ENCODE measurements around the gene MAPK8. TPM values are rescaled to one million over a fixed set of nuclear protein-coding genes. Genes with fewer than 3 reads are reported as not detected.
A peak's percentile ranks its signal among the peaks of the same experiment; 100 is the strongest.

The MAPK8 gene
- total and polyA plus RNA-seq, 12 donors = 7.6 to 103 (median 31.9) TPM

GRCh38 chr10:48472501-48473069 lies 166.1 kb downstream of the MAPK8 start:
- Histone ChIP-seq H3K4me3 (no peak overlapping the region), H3K27ac (no peak overlapping the region), H3K4me1 (replicated peaks in 1 of 2) (peaks cover 0 to 3% of the 10 kb centered on the region in 2 donors), H3K36me3 (replicated peaks in 1 of 2) (no peaks in the 10 kb centered on the region), H3K9me3 (replicated peaks in 1 of 3) (no peaks in the 10 kb centered on the region), H3K27me3 (no peaks in the 10 kb centered on the region)
- no peak for TF ChIP-seq POLR2A (IDR thresholded peaks at IDR 0.05)
- TF ChIP-seq CTCF (IDR thresholded peaks at IDR 0.05) = no peak
- no peak for DNase-seq
- intact Hi-C loops (cut with DNase I) = no loop called here
- 59 to 64% (median 62%) methylated on average over 3 of the region's 3 CpGs for WGBS, 4 donors

- intact Hi-C loops (cut with DNase I) = no loop called here
- Histone ChIP-seq H3K27me3 (no peaks in the 10 kb centered on the region), H3K9me3 (replicated peaks in 1 of 3) (no peaks in the 10 kb centered on the region), H3K36me3 (replicated peaks in 1 of 2) (no peaks in the 10 kb centered on the region), H3K27ac (no peak overlapping the region), H3K4me3 (no peak overlapping the region), H3K4me1 (replicated peaks in 1 of 2) (peaks cover 0 to 3% of the 10 kb centered on the region in 2 donors)
- TF ChIP-seq POLR2A (IDR thresholded peaks at IDR 0.05) (no peak), CTCF (IDR thresholded peaks at IDR 0.05) (no peak)
- 87 to 97% (median 97%) methylated on average over 4 to 5 of the region's 5 CpGs for WGBS, 4 donors
- DNase-seq = peak in 1 of 7 donors; percentile 42
Measured at GRCh38 chr10:48473704-48474103, 167.2 kb downstream of the MAPK8 start.

- TF ChIP-seq CTCF (IDR thresholded peaks at IDR 0.05) = no peak
- TF ChIP-seq POLR2A (IDR thresholded peaks at IDR 0.05) = no peak
- Histone ChIP-seq H3K4me3 (no peak overlapping the region), H3K27me3 (no peaks in the 10 kb centered on the region), H3K36me3 (replicated peaks in 1 of 2) (no peaks in the 10 kb centered on the region), H3K4me1 (replicated peaks in 1 of 2) (no peaks in the 10 kb centered on the region), H3K9me3 (replicated peaks in 1 of 3) (no peaks in the 10 kb centered on the region), H3K27ac (no peak overlapping the region)
- 84 to 91% (median 89%) methylated on average over 3 of the region's 3 CpGs for WGBS, 4 donors
- intact Hi-C loops (cut with DNase I) = no loop called here
- peak in 1 of 7 donors; percentile 13 for DNase-seq
Measured at GRCh38 chr10:48474765-48475365, 168.4 kb downstream of the MAPK8 start.

GRCh38 chr10:48475943-48476278 lies 169.4 kb downstream of the MAPK8 start:
- no peaks in the 10 kb centered on the region for H3K4me1 ChIP-seq (replicated peaks in 1 of 2)
- whole genome bisulfite sequencing, 4 donors = 82 to 94% (median 88%) methylated on average over 4 of the region's 4 CpGs
- intact Hi-C loops (cut with DNase I) = no loop called here
- no peak overlapping the region for H3K27ac ChIP-seq
- H3K9me3 ChIP-seq (replicated peaks in 1 of 3) = no peaks in the 10 kb centered on the region
- H3K27me3 ChIP-seq = no peaks in the 10 kb centered on the region
- peak in 1 of 7 donors; percentile 11 for DNase-seq
- H3K4me3 ChIP-seq = no peak overlapping the region
- TF ChIP-seq POLR2A (IDR thresholded peaks at IDR 0.05) = no peak
- no peak for TF ChIP-seq CTCF (IDR thresholded peaks at IDR 0.05)
- H3K36me3 ChIP-seq (replicated peaks in 1 of 2) = no peaks in the 10 kb centered on the region
